H9 (cell line): Measurements from ENCODE around the gene SUPT20H. TPM values are rescaled to one million over a fixed set of nuclear protein-coding genes. Genes with fewer than 3 reads are reported as not detected.

Experiments
- DNase-seq: peaks from one replicate; pipeline ENCODE4 v3.0.0-alpha.2; 2017
- H2AFZ ChIP-seq: one replicate; pipeline ENCODE4 v1.6.1; 2013; ENCODE audit warnings: mild to moderate bottlenecking, low read length, control low read depth, moderate library complexity
- H2AK5ac ChIP-seq: 2 replicates; pipeline ENCODE4 v1.6.1; 2013; ENCODE audit warnings: low read length, control low read depth, mixed read lengths; ENCODE audit not compliant: insufficient read length
- H2BK120ac ChIP-seq: one replicate; pipeline ENCODE4 v1.6.1; 2013; ENCODE audit warnings: low read depth, mild to moderate bottlenecking, low read length, control low read depth, inconsistent platforms; ENCODE audit not compliant: poor library complexity, severe bottlenecking
- H2BK12ac ChIP-seq: 2 replicates; pipeline ENCODE4 v1.6.1; 2013; ENCODE audit warnings: low read length, control low read depth, mixed read lengths, low read depth; ENCODE audit not compliant: insufficient read length
- H2BK15ac ChIP-seq: 2 replicates; pipeline ENCODE4 v1.6.1; 2013; ENCODE audit warnings: low read depth, low read length, control low read depth
- H2BK20ac ChIP-seq: one replicate; pipeline ENCODE4 v1.6.1; 2013; ENCODE audit warnings: low read depth, mild to moderate bottlenecking, low read length, control low read depth, inconsistent platforms; ENCODE audit not compliant: poor library complexity, severe bottlenecking
- H2BK5ac ChIP-seq: 2 replicates; pipeline ENCODE4 v1.6.1; 2013; ENCODE audit warnings: low read length, control low read depth, mixed read lengths; ENCODE audit not compliant: insufficient read length
- H3K14ac ChIP-seq: 2 replicates; pipeline ENCODE4 v1.6.1; 2013; ENCODE audit warnings: low read length, control low read depth; ENCODE audit not compliant: insufficient read depth
- H3K18ac ChIP-seq: 2 replicates; pipeline ENCODE4 v1.6.1; 2013; ENCODE audit warnings: low read depth, mild to moderate bottlenecking, mixed read lengths, low read length, control low read depth; ENCODE audit not compliant: insufficient read length
- H3K23ac ChIP-seq: 2 replicates; pipeline ENCODE4 v1.6.1; 2013; ENCODE audit warnings: low read length, control low read depth, mixed read lengths, low read depth; ENCODE audit not compliant: insufficient read length
- H3K23me2 ChIP-seq: 2 replicates; pipeline ENCODE4 v1.6.1; 2013; ENCODE audit warnings: low read depth, mild to moderate bottlenecking, mixed read lengths, low read length, control low read depth; ENCODE audit not compliant: insufficient read length, poor library complexity, severe bottlenecking
- H3K27ac ChIP-seq: 2 replicates; pipeline ENCODE4 v1.5.1; 2013; ENCODE audit warnings: low read length, control low read depth, mixed read lengths, low read depth; ENCODE audit not compliant: insufficient read length
- H3K27me3 ChIP-seq: 2 replicates; pipeline ENCODE4 v1.6.1; 2013; ENCODE audit warnings: low read length, control low read depth, inconsistent platforms; ENCODE audit not compliant: insufficient read depth
- H3K4ac ChIP-seq: 2 replicates; pipeline ENCODE4 v1.6.1; 2013; ENCODE audit warnings: low read depth, mild to moderate bottlenecking, control low read depth, inconsistent platforms, low read length, moderate library complexity
- H3K4me1 ChIP-seq: 2 replicates; pipeline ENCODE4 v1.6.1; 2013; ENCODE audit warnings: low read length, control low read depth, inconsistent platforms; ENCODE audit not compliant: insufficient read depth
- H3K4me2 ChIP-seq: 2 replicates; pipeline ENCODE4 v1.6.1; 2013; ENCODE audit warnings: low read length, control low read depth, mixed read lengths; ENCODE audit not compliant: insufficient read length, insufficient read depth
- H3K56ac ChIP-seq: 2 replicates; pipeline ENCODE4 v1.6.1; 2013; ENCODE audit warnings: low read depth, mild to moderate bottlenecking, mixed read lengths, low read length, control low read depth; ENCODE audit not compliant: insufficient read length
- H3K79me1 ChIP-seq: 2 replicates; pipeline ENCODE4 v1.6.1; 2013; ENCODE audit warnings: low read depth, mild to moderate bottlenecking, moderate library complexity, low read length, control low read depth, inconsistent platforms; ENCODE audit not compliant: insufficient read depth, poor library complexity, severe bottlenecking
- H3K79me2 ChIP-seq: 2 replicates; pipeline ENCODE4 v1.6.1; 2013; ENCODE audit warnings: low read length, control low read depth, inconsistent platforms; ENCODE audit not compliant: insufficient read depth
- H3K9ac ChIP-seq: 2 replicates; pipeline ENCODE4 v1.6.1; 2013; ENCODE audit warnings: low read length, control low read depth, mixed read lengths; ENCODE audit not compliant: insufficient read length; ENCODE audit errors: extremely low read depth
- H3K9me3 ChIP-seq: one replicate; pipeline ENCODE4 v1.6.1; 2013; ENCODE audit warnings: low read depth, low read length, inconsistent platforms; ENCODE audit not compliant: control insufficient read depth
- H3T11ph ChIP-seq: one replicate; pipeline ENCODE4 v1.6.1; 2013; ENCODE audit warnings: mild to moderate bottlenecking, low read length, control low read depth, inconsistent platforms
- H4K20me1 ChIP-seq: one replicate; pipeline ENCODE4 v1.6.1; 2013; ENCODE audit not compliant: control insufficient read depth, insufficient read length, insufficient read depth
- H4K5ac ChIP-seq: 2 replicates; pipeline ENCODE4 v1.6.1; 2013; ENCODE audit warnings: low read depth, mild to moderate bottlenecking, mixed read lengths, low read length, control low read depth; ENCODE audit not compliant: insufficient read length
- H4K8ac ChIP-seq: replicated peaks from 2 replicates; pipeline ENCODE4 v1.6.1; 2013; ENCODE audit warnings: low read length, control low read depth, mixed read lengths, low read depth; ENCODE audit not compliant: insufficient read length
- H4K91ac ChIP-seq: 2 replicates; pipeline ENCODE4 v1.6.1; 2013; ENCODE audit warnings: low read depth, mild to moderate bottlenecking, moderate library complexity, mixed read lengths, low read length, control low read depth; ENCODE audit not compliant: insufficient read length
- H3K27ac Mint-ChIP-seq, 3 experiments: 2 replicates in 2 of 3; 3 replicates in 1 of 3; pipeline ENCODE4 v1.8.0; 2020 to 2021; ENCODE audit warnings: mixed read lengths in 3 of 3, mild to moderate bottlenecking in 1 of 3, moderate library complexity in 1 of 3
- H3K27me3 Mint-ChIP-seq: 2 replicates; pipeline ENCODE4 v1.8.0; 2021; ENCODE audit warnings: low read depth, mild to moderate bottlenecking, moderate library complexity, mixed read lengths
- H3K36me3 Mint-ChIP-seq, 3 experiments: 2 replicates in 2 of 3; 3 replicates in 1 of 3; pipeline ENCODE4 v1.8.0; 2020 to 2021; ENCODE audit warnings: low read depth in 3 of 3, mixed read lengths in 3 of 3; ENCODE audit not compliant: insufficient read depth in 1 of 3
- H3K4me1 Mint-ChIP-seq, 2 experiments: 2 replicates each; pipeline ENCODE4 v1.8.0; 2020; ENCODE audit warnings: mixed read lengths in 2 of 2
- H3K4me3 Mint-ChIP-seq, 2 experiments: 2 replicates in 1 of 2; 3 replicates in 1 of 2; pipeline ENCODE4 v1.8.0; 2020 to 2021; ENCODE audit warnings: mild to moderate bottlenecking in 2 of 2, mixed read lengths in 2 of 2, moderate library complexity in 1 of 2
- H3K9me3 Mint-ChIP-seq, 2 experiments: 2 replicates in 1 of 2; 3 replicates in 1 of 2; pipeline ENCODE4 v1.8.0; 2020; ENCODE audit warnings: mild to moderate bottlenecking in 2 of 2, mixed read lengths in 2 of 2, moderate library complexity in 1 of 2
- WGBS: extraction: QIAGEN DNeasy Blood & Tissue Kit; methylation state at CpG from one replicate; pipeline ENCODE4 v1.1.7; 2013; ENCODE audit warnings: missing lambda C conversion rate, low lambda C conversion rate, mixed read lengths; ENCODE audit not compliant: insufficient read length; ENCODE audit errors: extremely low coverage; 5-methylcytosine and 5-hydroxymethylcytosine counted together
- total RNA-seq: library from RNA; stranded (reverse); gene quantifications from 2 replicates; pipeline ENCODE4 v1.2.1, GENCODE V29; 2021
- TF ChIP-seq, protein P1 (sequence below): fragments of 200-600 bp; sonication (generic); conservative IDR thresholded peaks from 3 replicates; pipeline ENCODE4 v1.8.0; 2021; ENCODE audit warnings: antibody characterized with exemption, mild to moderate bottlenecking

Gene SUPT20H
- total RNA-seq, 1 experiment from 2014 or later = 59.5 TPM

GRCh38 chr13:37026771-37027170, 32.7 kb downstream of the SUPT20H start:
- Histone ChIP-seq H3K23me2 (no peaks in the 10 kb centered on the region), H2BK12ac (no peak overlapping the region), H2BK120ac (no peak overlapping the region), H3K27me3 (no peaks in the 10 kb centered on the region), H3K9ac (no peak overlapping the region), H3K4me1 (no peaks in the 10 kb centered on the region), H3K14ac (no peak overlapping the region), H3K27ac (no peak overlapping the region), H2BK15ac (no peak overlapping the region), H3T11ph (no peak overlapping the region), H3K56ac (no peak overlapping the region), H4K20me1 (peaks cover 3% of the 10 kb centered on the region), H2AK5ac (no peak overlapping the region), H3K79me2 (no peaks in the 10 kb centered on the region), H3K9me3 (no peaks in the 10 kb centered on the region), H3K4ac (no peak overlapping the region), H4K8ac (no peak overlapping the region), H3K4me2 (no peak overlapping the region), H2BK5ac (no peak overlapping the region), H3K18ac (no peak overlapping the region), H4K5ac (no peak overlapping the region), H3K79me1 (no peaks in the 10 kb centered on the region), H2BK20ac (no peak overlapping the region), H2AFZ (no peak overlapping the region), H4K91ac (no peak overlapping the region), H3K23ac (no peak overlapping the region)
- no CpG with 5 or more reads among the region's 1 CpG for WGBS
- TF ChIP-seq, protein P1, sequence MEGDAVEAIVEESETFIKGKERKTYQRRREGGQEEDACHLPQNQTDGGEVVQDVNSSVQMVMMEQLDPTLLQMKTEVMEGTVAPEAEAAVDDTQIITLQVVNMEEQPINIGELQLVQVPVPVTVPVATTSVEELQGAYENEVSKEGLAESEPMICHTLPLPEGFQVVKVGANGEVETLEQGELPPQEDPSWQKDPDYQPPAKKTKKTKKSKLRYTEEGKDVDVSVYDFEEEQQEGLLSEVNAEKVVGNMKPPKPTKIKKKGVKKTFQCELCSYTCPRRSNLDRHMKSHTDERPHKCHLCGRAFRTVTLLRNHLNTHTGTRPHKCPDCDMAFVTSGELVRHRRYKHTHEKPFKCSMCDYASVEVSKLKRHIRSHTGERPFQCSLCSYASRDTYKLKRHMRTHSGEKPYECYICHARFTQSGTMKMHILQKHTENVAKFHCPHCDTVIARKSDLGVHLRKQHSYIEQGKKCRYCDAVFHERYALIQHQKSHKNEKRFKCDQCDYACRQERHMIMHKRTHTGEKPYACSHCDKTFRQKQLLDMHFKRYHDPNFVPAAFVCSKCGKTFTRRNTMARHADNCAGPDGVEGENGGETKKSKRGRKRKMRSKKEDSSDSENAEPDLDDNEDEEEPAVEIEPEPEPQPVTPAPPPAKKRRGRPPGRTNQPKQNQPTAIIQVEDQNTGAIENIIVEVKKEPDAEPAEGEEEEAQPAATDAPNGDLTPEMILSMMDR = no peak
- H3K27me3 Mint-ChIP-seq = no peaks in the 10 kb centered on the region
- H3K36me3 Mint-ChIP-seq = peaks cover 19 to 62% (median 56%) of the 10 kb centered on the region in 3 experiments; a peak in 6 of 7 replicates
- no peak for DNase-seq
- no peak overlapping the region for H3K4me3 Mint-ChIP-seq
- H3K9me3 Mint-ChIP-seq = no peaks in the 10 kb centered on the region
- H3K27ac Mint-ChIP-seq = no peak overlapping the region
- no peaks in the 10 kb centered on the region for H3K4me1 Mint-ChIP-seq
